M059J (cell line): ENCODE measurements around the gene TRIM43B. TPM values are rescaled to one million over a fixed set of nuclear protein-coding genes. Genes with fewer than 3 reads are reported as not detected.
"Not testable (repeated sequence)": the region's sequence is repeated elsewhere in the genome, so short reads cannot be mapped to it uniquely, and the experiment has no call there.

Experiments
- DNase-seq: peaks from one replicate; pipeline ENCODE4 v3.0.0-alpha.2; 2012; ENCODE audit warnings: low read depth
- total RNA-seq: library from RNA; depleted of rRNA; stranded (reverse); fragments of >200 nt; shearing (Covaris generic); gene quantifications from 2 replicates; pipeline ENCODE4 v1.2.3, GENCODE V29; 2014; rRNA removed

Gene TRIM43B
- total RNA-seq, result not detected in 2 replicates

DNA sequence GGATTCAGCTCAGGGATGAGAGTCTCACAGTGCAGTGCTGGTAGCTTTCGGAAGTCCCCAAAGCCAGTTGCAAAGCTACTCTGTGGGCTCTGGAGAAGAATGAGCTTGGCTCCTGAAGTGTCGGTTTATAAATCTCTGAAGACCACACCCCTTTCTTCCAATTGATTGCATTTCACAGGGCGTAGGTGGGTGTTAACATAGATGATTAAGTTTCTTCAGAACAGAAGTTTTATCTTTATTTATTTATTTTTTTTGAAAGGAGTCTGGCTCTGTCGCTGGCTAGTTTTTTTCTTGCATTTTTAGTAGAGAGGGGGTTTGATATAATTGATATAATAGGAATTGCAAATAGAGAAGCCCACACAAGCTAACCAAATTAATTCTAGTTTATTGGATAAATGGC is at the start of gene TRIM43B:
Gene TRIM43B, minus strand, starts transcription at position 101 of the 400 bp plus-strand sequence. CDS start 2,040 bp downstream, outside the sequence.
- DNase-seq, result not testable (repeated sequence)

DNA sequence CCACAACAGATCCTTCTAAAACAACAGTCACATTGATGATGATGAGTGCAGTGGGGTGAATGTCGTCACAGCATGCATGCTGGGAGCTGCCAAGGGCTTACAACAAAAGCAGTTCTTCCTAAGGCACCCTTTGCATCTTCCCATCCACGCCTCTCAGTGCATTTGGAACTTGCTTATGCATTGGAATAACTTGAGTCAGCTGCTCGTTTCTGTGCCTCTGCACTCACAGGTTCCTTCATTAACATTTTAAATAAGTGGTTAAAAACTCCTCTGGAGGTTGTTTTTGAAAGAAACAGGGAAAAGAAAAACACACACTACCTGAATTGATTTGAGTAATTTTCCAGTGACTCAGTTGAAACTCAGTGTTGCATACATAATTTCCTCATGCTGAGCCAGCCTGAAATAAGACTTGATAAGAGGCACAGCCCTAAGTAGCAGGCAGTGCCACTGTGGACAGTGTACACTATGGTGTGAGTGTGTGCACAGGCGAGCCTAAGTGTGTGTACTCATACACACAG is 46.8 kb upstream of the TRIM43B start:
- peak; percentile 74 for DNase-seq

GRCh38 chr2:95530734-95531133 is 46.2 kb upstream of the TRIM43B start:
- peak; percentile 89 for DNase-seq

- DNase-seq, result peak; percentile 80
Measured at GRCh38 chr2:95526360-95527341, 42.1 kb upstream of the TRIM43B start.

DNA sequence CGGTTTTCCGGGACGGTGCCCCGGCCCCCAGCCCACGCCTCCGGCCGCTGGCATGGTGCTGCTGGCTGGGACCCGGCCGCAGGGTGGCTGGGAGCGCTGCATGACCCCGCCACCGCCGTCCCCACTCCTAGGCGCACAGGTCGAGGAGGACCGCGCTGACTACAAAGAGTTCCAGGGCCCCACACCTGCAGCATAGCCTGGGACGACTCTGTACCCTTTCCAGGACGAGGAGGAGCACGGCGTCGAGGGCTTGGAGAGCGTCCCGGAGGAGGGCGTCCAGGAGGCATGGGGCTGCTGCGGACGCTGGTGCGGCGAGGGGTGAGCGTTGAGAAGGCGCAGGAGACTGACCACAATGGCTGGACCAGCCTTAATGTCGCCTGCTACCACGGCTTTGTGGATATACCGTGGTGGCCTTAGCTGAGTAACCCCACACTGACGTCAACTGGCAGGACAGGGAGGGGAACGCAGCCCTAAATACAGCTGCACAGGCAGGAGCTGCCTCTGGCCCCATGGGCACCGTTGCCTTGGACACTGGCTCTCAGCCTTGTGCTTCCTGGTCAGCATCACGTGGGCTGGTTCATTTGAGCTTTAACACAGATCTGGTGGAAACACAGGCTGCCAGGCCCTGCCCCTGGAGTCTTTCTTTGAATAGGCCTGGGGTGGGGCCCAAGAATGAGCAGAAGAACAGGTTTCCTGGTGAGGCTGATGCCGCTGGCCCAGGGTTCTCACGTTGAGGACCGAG is 40.9 kb upstream of the TRIM43B start:
- DNase-seq, result peak; percentile 24

- DNase-seq, result no peak
Measured at GRCh38 chr2:95524195-95524594, 39.6 kb upstream of the TRIM43B start.

DNA sequence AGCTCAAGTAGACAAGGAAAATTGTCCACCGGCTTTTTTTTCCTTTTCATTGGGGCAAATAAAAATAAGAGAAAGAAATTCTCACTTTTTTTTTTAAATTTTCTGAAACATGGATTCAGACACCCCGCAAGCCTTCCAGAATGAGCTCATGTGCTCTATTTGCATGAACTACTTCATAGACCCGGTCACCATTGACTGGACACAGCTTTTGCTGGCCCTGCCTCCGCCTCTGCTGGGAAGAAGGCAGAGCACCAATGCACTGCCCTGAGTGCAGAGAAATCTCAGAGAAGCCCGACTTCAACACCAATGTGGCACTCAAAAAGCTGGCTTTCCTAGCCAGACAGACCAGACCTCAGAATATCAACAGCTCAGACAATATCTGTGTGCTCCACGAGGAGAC is 30.2 kb upstream of the TRIM43B start:
- DNase-seq, result no peak

GRCh38 chr2:95514226-95514625 is 29.7 kb upstream of the TRIM43B start:
- not testable (repeated sequence) for DNase-seq

DNA sequence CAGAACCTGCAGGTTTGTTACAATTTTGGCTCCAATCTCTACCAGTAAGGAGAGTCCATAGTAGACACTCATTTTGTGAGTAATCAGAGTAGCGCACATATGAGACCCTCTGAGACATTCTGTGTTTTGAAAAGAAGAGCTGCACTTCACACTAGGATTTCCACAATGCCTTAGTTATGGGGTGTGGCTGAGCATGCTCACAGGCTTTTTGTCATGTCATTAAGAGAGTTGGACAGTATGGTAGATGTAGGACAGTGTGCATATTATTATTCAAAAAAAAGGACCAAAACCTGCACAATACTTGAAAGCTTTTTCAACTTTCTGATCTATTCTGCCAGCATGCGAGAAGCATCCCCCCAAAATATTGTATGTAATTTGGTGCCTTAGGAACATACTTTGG is 24.9 kb upstream of the TRIM43B start:
- DNase-seq, result no peak

DNA sequence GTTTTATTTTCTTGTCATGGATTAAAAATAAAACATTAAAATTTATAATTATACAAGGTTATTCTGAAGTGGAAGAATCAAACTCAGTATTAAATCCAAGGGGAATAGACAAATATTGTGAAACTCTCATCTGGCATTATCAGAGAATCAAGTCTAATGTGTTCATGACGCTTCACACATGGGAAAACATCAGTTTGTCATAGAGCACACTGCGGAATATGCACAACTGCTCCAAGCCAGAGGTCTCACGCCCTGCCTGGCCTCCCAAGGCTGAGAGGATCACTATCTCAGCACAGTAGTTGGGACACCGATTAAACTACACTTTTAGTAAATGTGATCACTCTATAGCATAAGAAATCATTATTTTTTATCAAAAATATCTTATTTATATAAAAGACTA is 20.7 kb upstream of the TRIM43B start:
- no peak for DNase-seq

DNA sequence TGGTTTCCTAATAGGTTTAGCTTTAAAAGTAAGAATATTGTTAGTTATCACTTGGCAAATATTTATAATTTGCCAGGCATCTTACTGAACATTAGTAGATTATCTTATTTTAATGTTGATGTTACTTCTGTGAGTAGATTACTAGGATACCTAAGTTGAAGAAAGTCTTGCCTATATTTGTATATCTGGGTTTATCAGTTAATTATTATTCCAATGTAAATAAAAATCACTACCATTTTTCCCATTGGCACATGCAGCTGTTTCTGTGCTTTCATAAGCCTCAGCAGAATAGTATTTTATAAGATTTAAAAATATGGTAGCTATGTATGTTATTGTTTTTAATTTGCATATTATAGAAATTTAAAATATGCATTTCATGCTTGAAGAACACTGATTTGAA is 16.3 kb upstream of the TRIM43B start:
- no peak for DNase-seq

DNA sequence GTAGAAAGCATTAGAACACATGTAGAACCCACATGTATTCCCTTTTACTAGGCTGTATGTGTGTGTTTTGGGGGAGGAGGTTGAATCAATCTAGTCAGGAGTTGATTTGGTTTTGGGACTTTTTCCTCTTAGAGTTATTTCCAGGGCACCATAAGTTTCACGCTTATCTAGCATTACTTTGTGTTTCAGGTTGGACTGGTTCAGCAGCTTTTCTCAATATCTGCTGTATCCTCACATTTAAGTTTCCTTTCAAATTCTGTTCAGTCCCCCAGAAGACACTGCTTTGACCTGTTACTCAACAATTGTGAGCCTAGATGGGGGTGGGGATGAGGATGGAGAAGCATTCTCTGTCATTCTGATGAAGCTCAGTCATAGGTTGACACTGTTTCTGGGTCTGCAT is 7.5 kb upstream of the TRIM43B start:
- not testable (repeated sequence) for DNase-seq

GRCh38 chr2:95475025-95475424 is 9.5 kb downstream of the TRIM43B start:
- not testable (repeated sequence) for DNase-seq

DNA sequence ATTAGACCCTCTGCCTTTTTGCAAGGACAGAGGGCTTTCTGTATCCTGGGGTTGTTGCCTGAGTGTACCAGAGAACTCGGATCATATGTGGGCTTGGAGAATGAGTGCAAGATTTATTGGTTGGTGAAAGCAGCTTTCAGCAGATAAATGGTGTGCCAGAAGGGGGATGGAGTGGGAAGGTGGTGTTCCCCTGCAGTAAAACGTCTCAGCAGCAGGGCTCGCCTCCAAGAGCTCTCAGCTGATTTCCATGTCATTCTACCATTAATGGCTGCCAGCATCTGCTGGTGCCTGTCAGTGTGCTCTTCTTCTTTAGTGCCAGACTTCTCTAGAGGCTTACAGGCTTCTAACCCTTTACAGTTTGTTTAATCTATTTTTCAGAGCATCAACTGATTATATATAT is 16.6 kb downstream of the TRIM43B start:
- not testable (repeated sequence) for DNase-seq

- DNase-seq, result not testable (repeated sequence)
Measured at GRCh38 chr2:95466572-95466971, 18.0 kb downstream of the TRIM43B start.

GRCh38 chr2:95463292-95463691 is 21.3 kb downstream of the TRIM43B start:
- not testable (repeated sequence) for DNase-seq

DNA sequence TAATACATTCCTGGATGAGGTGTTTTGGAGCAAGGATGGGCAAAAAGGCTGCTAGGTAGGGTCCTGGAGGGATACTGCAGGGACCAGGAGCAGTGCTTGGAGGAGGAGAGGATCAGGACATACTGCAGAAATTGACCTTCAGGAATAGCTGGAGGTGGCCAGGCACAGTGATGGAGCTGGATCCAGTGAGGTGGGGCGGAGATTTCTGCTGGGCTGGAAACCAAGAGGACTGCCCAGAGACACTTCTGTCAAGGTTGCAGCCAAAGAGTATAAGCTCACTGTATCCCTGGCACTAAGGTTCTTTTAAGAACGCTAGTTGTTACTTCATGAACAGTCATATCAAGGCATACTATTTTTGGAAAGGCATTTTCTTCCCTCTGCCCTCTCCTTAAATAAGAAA is 39.2 kb downstream of the TRIM43B start:
- DNase-seq, result not testable (repeated sequence)

- not testable (repeated sequence) for DNase-seq
Measured at GRCh38 chr2:95442474-95443099, 42.0 kb downstream of the TRIM43B start.

DNA sequence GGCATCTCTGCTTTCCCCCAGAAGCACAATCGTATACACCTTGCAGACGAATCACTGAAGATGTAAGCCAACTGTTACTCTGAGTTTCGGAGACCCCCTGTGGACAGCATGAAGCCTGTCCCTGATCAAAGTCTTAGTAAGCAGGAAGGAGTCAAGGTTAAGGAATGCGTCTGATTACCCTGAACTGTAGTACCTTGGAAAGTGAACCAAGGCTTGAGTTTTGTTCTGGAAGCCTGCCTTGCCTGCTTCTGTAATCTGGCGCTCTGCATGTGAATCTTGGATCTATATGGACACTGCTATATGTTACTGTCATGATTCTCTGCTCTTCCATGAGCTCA is 48.7 kb downstream of the TRIM43B start:
- DNase-seq, result not testable (repeated sequence)

DNA sequence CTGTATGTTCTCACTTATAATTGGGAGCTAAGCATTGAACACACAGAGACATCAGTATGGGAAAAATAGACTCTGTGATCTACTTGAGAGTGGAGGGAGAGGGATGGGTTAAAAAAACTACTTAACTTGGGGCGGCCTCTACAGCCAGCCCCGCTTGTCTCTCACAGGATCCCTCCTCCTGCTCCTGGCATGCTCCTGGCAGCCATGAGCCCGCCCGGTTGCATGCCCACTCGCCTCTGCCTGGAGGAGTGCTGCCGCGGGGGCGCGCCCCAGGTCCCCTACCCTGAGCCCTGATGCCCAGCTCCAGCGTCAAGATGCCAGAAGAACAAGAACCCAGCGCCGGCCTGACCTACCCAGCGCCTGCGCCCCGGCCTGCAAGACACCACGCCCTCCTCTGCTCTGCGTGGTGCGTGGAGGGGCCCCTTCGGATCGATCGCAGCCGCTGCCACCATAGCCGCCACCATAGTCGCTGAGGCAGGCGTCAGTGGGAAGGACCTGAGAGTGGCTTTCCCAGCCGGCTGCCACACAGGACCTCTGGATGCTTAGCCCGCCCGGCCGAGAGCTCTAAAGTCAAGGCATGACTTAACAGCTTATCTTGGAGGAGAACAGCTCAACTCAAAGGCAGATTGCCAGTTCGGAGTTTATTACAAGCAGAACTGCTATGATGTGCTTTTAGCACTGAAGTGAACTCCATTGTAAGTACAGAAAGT is 49.2 kb downstream of the TRIM43B start:
- DNase-seq, result not testable (repeated sequence)

- peak; percentile 75 for DNase-seq
Measured at GRCh38 chr2:95434507-95435076, 50.0 kb downstream of the TRIM43B start.
